HG03039 (cell line): ENCODE data around the gene XPNPEP1.

ENCODE experiments used
- ATAC-seq: cut with Tn5 transposase; IDR thresholded peaks from one replicate; pipeline ENCODE4 v1.9.1; 2021; ENCODE audit warnings: mild to moderate bottlenecking, moderate library complexity; ENCODE audit not compliant: unreplicated experiment

Gene XPNPEP1

GRCh38 chr10:109952526-109952925 lies 29.2 kb upstream of the XPNPEP1 start:
- ATAC-seq: no peak

GRCh38 chr10:109947111-109947920 lies 24.0 kb upstream of the XPNPEP1 start:
- ATAC-seq: no peak

- no peak for ATAC-seq
Observed at GRCh38 chr10:109946680-109947079, 23.4 kb upstream of the XPNPEP1 start.

GRCh38 chr10:109945473-109946177 lies 22.3 kb upstream of the XPNPEP1 start:
- no peak for ATAC-seq

- ATAC-seq: no peak
Observed at GRCh38 chr10:109944613-109945012, 21.3 kb upstream of the XPNPEP1 start.

- no peak for ATAC-seq
Observed at GRCh38 chr10:109941236-109941862, 18.0 kb upstream of the XPNPEP1 start.

- no peak for ATAC-seq
Observed at GRCh38 chr10:109940553-109940952, 17.2 kb upstream of the XPNPEP1 start.

- no peak for ATAC-seq
Observed at GRCh38 chr10:109940117-109940516, 16.8 kb upstream of the XPNPEP1 start.

GRCh38 chr10:109939315-109939961 lies 16.1 kb upstream of the XPNPEP1 start:
- no peak for ATAC-seq

- ATAC-seq: no peak
Observed at GRCh38 chr10:109937460-109938065, 14.3 kb upstream of the XPNPEP1 start.

GRCh38 chr10:109934958-109935793 lies 11.9 kb upstream of the XPNPEP1 start:
- no peak for ATAC-seq

- ATAC-seq: no peak
Observed at GRCh38 chr10:109933984-109934565, 10.8 kb upstream of the XPNPEP1 start.

- ATAC-seq: no peak
Observed at GRCh38 chr10:109932968-109933367, 9.7 kb upstream of the XPNPEP1 start.

- ATAC-seq: no peak
Observed at GRCh38 chr10:109932391-109932790, 9.1 kb upstream of the XPNPEP1 start.

GRCh38 chr10:109931163-109931562 lies 7.9 kb upstream of the XPNPEP1 start:
- ATAC-seq: no peak

GRCh38 chr10:109929501-109930219 lies 6.3 kb upstream of the XPNPEP1 start:
- ATAC-seq: no peak

GRCh38 chr10:109928475-109928891 lies 5.2 kb upstream of the XPNPEP1 start:
- no peak for ATAC-seq

GRCh38 chr10:109926825-109927224 lies 3.5 kb upstream of the XPNPEP1 start:
- no peak for ATAC-seq
